Mesenteric fat pad (tissue), 1 donor: ENCODE data around the gene PEAK3. TPM values are rescaled to one million over a fixed set of nuclear protein-coding genes. Genes with fewer than 3 reads are reported as not detected.

ENCODE experiments used
- DNase-seq: peaks from one replicate; pipeline ENCODE4 v3.0.0-alpha.2; 2020; ENCODE audit warnings: low spot score
- total RNA-seq: library from RNA; stranded (reverse); fragmentation: NEBNext Ultra II Directional; extraction: Animal tissue kit (Norgen Biotek cat#: 25700); gene quantifications from one replicate; pipeline ENCODE4 v1.2.1, GENCODE V29; 2021
- donor health status: DM: yes; HTN: yes; CAD: no.

Gene PEAK3
- total RNA-seq, 1 donor from 2014 or later: 2.6 TPM

DNA sequence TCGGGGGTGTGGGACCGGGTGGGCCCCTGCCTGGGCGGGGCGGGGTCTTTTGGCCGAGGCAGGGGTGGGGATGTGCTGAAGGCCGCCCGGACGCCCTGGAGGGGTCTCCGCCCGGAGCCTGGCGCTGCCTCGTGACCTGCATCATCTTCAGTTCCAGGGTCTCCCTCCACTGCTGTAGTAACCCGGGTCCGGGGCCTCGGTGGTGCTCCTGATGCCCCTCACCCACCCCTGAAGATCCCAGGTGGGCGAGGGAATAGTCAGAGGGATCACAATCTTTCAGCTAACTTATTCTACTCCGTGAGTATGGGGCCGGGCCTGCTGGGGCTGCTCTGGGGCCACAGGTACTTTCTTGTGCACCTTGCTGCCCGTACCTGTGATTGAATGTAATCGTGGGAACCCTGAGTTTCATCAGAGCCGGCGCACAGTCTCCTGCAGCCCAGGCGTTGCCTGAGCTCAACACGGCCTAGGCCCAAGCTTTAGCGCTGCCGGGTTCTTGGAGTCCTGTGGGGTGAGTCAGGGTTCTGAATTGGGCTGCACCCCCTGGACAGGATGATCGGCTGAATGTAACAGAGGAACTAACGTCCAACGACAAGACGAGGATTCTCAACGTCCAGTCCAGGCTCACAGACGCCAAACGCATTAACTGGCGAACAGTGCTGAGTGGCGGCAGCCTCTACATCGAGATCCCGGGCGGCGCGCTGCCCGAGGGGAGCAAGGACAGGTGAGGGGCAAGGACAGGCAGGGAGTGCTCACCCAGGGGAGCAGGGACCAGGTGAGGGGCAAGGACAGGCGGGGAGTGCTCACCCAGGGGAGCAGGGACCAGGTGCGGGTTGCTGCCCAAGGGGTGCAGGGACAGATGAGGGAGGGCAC lies 10.5 kb downstream of the PEAK3 start:
- DNase-seq: no peak

DNA sequence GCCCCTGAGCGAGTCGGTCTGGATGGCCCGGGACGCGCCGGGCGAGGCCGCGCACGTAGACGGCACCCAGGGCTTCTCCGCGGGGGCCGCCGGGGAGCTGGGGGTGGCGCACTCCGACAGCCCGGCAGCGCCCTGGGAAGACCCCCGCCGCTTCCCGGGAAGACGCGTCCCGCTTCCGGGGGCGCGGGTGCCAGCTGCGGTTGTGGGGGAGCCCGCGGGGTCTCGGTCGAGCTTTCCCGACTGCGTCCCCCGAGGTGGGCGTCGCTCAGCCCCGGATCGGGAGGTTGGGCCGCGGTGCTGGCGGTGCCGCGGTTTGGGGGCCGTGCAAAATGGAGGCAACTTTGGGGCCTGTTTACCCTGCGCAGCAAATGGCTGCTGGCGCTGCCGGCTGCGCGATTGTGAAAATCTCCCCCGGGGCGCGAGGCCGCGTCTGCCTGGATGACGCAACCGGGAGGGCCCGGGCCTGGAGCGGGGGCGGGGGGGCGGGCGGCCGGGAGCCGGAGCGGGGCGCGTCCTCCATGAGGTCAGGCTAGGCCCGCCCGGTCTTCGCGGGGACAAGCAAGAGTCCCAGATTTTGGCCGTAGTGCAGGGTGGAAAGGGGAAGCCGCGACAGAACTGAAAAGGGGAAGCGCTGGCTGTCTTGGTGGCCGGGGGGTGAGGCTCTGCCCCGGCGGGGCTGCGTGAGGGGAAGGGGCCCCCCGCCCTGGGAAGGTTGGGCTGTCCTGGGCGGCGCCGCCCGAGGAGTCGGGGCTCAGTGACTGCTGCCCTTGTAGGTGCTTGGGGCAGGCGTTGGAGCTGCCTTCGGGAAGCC lies 11.3 kb downstream of the PEAK3 start:
- DNase-seq: peak; percentile 96

DNA sequence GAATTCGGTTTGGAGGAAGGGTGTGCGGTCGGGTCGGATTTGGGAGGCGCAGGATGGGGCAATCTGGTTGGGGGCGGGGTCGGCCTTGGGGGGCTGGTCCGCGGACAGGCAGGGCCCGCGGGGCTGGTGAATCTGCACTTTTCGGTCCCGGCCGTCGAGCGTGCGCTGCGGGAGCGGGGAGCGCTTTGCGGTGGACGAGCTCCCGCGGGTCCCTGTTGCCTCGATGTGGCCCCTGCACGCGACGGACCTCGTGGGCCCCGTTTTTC lies 11.9 kb downstream of the PEAK3 start:
- DNase-seq: no peak

DNA sequence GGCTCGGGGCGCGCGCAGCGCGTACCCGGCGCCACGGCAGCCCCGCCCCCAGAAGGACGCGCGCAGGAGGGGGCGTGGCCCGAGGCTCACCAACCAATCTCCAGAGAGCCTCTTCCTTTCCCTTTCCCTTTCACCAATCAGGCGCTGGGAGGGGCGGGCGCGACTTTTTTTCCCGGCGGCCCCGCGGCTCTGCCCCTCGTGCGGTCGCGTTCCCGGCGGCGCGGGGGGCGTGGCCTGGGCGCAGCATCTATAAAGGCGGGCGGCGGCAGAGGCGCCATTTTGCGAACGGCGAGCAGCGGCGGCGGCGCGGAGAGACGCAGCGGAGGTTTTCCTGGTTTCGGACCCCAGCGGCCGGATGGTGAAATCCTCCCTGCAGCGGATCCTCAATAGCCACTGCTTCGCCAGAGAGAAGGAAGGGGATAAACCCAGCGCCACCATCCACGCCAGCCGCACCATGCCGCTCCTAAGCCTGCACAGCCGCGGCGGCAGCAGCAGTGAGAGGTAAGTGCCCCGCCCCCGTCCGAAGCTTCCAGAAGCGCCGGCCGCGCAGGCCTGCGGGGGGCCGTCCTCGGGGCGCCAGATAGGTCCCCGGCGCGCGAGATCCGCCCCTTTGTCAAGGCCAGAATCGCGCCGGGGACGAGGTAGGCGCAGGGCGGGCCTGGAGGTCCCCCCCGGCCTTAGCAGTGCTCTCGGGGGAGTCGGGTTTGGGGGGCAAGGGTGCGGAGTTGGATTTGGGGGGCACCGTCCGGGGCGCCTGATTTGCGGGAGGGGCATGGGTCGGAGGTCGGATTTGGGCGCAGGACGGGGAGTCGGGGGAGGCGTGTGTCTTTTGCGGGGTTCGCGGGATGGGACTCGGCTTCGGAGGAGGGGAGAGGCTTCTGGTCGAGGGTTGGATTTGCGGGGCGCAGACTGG lies 12.5 kb downstream of the PEAK3 start:
- DNase-seq: peak; percentile 100

DNA sequence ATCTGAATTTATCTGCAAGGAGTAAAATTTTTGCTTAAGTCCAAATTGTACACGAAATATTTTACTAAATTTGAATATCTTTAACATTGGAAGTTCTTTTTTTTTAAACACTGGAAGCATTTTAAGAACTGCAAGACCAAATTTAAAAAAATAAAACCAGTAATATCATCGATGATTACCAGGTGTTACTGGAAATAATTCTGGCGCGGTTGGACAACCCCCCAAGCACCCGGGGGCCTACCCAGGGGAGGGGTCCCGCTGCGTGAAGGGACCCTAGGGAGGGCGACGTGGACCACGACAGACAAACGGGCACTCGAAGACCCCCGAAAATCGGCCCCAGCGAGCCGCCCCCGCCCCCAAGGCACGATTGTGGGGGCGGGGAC lies 13.1 kb downstream of the PEAK3 start:
- no peak for DNase-seq

DNA sequence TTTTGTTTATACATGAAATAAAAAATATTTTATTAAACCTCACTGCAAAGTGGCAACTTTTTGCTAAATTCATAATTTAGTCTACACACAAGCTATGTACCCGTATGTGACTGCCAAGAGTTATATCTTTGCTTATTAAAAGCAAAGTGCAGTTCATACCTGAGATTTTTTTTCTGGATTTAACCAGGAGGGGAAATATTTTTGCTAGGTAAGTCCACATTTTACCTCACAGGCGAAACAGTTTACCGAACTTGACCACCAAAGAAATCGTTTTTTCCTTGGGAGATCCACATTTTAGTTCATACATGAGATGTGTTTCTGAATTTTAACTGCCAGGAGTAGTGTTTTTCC lies 13.5 kb downstream of the PEAK3 start:
- DNase-seq: no peak

DNA sequence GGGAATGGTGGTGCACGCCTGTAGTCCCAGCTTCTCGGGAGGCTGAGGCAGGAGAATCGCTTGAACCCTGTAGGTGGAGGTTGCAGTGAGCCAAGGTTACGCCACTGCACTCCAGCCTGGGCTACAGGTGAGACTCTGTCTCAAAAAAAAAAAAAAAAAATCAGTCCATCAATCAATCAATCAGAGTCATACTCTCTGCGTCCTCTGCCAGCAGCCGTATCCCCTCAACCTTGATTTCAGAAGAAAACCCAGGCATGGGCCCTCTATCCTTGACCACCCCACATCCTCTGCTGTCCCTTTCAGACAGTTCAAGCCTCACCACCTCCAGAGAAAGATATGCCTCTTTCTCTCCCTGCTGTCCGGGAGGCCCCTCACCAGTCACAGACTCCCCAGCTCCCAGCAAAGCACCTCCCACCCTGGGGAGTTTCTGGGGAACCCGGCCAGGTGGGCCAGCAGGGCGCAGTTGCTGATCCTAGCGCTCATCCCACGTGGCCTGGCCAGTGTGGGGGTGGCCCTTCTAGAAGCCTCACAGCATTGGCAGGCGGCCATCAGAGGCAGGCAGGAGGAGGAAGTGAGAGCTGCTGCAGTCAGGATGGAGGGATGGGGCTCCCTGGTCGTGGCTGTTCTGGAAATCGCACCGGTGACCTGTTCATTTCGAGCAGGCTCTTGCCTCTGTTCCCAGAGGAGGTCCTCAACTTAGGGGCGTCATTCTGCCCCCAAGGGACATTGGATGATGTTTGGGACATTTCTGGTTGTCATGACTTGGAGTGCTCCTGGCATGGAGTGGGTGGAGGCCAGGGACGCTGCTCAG lies 15.6 kb downstream of the PEAK3 start:
- DNase-seq: no peak

DNA sequence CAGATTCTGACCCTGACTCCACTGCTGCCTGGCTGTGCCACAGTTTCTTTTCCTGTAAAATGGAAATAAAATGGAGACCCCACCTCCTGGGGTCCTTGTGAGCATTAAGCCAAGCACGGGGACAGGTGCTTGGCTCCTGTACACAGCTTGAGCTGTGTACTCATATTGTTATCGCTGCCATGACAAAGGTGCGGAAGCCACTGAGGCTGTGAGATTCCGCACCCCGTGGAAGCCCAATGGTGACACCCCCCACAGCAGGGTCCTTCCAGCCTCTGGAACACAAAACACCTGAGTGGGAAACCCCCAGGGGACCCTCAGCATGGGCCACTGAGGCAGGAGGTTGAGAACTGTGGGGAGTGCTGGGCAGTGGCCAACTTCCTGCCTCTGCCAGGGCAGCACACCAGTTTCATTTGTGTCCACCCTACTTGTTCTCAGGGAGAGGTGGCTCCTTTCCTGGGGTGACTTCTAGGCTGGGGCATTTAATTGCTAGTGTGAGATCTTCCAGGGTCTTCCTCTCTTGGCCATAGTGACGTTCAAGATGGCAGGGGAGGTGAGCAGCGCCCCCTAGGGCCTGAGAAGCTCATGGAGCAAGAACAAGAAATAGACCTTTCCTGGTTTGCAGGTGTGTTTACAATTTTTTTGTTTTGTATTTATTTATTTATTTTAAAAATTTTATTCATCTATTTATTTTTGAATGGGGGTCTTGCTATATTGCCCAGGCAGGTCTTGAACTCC lies 20.4 kb downstream of the PEAK3 start:
- no peak for DNase-seq

DNA sequence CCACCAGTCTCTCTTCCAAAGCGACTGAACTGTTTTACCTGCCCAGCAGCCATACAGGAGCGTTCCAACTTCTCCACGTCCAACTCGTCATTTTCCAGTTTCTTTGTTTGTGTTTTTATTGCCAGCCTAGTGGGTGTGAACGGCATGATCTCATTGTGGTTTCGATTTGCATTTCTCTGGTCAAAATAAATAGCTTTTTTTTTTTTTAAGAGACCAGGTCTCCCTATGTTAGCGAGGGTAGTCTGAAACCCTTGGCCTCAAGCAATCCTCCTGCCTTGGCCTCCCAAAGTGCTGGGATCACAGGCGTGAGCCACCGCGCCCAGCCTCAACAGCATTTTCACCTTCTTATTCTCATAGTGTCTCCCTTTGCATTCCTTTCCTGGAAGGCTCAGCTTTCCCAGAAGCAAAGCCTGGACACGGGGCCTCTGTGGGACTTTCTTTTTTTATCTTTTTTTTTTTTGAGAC lies 21.6 kb downstream of the PEAK3 start:
- DNase-seq: no peak

DNA sequence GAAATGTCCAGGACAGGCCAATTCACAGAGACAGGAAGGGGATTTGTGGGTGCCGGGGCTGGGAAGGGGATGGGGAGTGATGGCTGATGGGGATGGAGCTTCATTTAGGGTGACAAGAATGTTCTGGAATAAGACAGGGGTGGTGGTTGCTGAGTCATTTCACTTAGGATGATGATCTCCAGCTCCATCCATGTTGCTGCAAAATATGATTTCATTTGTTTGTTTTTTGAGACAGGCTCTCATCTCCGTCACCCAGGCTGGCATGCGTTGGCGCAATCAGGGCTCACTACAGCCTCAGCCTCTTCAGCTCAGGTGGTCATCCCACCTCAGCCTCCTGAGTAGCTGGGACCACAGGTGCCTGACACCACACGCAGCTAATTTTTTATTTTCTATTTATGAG lies 22.6 kb downstream of the PEAK3 start:
- no peak for DNase-seq

DNA sequence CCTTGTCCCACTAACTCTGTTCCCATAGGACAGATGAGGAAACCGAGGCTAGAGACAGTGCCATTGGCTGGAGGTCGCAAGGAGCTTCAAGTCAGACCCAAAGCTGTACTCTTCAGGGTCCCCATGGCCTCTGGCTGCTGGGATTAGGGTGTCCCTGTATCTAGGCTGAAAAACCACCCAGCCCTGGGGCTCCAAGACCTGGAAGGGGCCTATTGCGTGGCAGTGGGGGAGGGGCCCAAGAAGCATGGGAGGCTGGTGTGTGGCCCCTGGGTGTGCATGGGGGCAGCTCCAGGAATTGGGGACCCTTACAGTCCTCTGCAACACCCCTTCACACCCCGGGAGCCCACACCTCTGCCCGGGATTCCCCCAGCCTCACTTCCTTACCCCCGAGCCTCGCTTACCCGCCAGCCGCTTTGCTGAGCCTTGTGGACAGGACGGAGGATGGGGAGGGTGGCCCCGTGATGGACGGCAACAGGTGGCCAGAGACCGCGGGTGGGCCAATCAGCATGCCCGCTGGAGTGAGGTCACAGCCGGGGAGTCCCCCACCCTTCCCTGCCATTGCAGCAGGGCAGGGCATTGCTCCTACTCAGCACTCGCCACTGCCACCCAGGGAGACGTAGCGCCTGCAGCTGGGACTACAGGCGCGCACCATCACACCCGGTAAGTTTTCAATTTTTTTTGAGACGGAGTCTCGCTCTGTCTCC lies 25.8 kb downstream of the PEAK3 start, which contains the start of gene JSRP1:
Gene JSRP1 (minus strand): TSS at position 436 of the 704 bp plus-strand sequence. CDS start 1,103 bp downstream, outside the sequence.
- DNase-seq: no peak

DNA sequence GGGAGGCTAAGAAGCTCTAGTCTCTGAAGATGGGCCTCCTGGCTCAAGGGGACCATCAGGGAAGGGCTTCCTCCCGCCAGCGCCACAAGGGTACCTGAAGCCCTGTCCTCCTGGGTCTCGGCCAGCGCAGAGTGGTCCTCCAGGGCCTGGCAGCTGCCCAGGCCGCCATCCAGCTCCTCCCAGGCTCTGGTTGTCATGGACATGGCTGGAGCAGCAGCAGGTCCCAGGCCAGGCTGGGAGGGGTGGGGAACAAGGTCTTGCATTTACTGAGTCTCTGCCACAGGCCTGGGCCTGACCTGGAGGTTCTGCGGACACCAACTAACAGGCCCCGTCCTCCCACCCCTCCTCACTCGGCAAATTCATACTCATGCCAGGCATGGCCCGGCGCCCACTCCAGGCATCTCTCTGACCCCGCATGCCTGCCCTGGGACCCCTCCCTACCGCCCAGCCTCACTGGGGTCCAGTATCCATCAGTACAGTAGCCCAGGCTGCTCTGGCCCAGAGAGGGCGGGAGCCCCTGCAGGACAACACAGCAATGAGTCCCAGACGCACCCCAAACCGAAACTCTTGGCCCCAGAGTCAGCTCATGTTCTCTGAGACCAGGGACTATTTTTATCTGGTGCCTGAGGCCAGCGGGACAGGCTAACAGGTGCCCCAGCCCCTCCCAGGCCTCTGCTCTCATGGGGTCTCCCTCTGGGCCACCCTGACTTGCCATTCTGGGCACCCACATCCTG lies 26.7 kb downstream of the PEAK3 start:
- no peak for DNase-seq

DNA sequence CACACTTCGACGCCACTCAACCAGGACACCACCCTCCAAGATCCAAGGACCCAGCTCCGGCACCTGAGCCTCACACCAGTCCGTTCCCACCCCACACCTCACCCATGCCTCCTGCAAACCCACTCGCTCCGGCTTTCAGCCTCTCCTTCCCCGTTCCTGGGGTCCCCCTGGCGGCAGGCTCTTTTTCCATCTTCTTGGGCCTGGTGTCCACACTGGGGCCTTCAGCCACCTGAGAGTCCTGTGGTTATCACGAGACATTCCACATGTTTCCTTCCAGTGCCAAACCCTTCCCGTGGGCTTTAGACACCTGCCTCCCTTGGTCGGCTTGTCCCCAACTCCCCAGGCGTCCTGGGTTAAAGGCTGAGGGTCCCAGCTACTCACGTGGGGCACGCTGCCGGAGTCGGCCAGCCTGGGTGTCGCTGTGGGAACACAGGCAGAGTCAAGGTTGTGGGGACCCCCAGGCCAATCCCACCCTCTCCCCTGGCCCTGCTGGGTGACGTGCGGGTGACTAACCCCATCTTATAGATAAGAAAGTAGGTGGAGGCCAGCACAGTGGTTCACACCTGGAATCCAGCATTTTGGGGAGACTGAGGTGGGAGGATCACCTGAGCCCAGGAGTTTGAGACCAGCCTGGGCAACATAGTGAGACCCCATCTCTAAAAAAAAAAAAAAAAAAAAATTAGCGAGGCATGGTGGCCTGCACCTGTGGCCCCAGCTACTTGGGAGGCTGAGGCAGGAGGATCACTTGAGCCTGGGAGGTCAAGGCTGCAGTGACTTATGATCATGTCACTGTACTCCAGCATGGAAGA lies 27.7 kb downstream of the PEAK3 start:
- DNase-seq: no peak

DNA sequence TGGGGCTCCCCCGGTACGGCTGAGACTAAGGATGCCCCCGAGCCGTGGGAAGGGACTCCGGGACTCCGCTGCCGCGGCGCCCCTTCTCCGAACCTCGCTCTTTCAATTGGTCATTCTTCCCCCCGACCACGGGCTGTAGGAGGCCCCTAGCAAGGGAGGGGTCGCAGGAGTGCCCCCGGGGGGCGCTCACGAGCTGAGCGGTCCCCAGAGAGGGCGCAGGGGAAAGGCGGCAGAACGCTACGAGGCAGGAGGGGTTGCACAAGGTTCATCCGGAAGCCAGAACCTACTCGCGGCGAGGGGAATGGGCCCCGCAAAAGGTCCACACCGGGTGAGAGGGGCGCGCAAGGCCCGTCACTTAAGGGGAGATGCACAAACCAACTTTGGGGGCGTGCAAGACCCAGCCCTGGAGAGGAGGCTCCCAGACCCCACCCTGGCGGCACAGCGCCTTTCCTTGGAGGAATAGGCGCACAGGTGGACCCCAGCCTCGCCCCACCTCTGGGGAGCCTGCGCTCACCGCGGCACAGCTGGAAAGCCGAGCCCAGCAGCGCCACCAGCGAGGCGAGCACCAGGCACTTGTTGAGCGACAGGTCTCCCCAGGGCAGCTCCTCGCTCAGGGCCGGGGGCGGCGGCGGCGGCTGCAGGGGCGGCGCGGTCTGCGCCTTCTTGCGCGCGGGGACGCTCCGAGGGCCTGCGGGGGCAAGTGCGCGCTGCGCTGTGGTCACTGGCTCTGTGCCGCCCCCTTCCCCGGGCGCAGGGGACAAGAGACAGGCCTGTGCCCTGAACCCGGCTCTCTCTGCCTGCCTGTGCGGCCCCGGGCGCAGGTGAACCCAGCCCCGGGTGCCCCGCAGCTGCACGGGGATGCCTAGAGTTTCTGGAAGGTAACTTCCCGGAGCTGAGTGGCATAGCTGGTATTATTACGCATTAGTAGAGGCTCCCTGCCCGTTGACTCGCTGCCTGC lies 28.6 kb downstream of the PEAK3 start:
- DNase-seq: no peak

DNA sequence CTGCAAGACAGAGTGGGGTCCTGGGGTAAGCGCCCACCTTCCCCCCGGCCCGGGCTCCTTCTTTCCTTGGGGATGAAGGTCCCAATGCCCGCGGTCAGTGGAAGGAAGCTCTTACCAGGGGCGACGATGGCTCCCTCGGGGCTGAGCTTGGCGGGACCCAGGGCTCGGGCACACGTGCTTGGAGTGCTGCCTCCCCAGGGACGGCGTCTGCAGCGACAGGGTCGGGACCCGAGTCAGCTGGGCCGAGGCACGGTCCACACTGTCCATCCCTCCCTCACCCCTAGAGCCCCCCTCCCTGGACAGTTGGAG lies 29.2 kb downstream of the PEAK3 start:
- DNase-seq: no peak

DNA sequence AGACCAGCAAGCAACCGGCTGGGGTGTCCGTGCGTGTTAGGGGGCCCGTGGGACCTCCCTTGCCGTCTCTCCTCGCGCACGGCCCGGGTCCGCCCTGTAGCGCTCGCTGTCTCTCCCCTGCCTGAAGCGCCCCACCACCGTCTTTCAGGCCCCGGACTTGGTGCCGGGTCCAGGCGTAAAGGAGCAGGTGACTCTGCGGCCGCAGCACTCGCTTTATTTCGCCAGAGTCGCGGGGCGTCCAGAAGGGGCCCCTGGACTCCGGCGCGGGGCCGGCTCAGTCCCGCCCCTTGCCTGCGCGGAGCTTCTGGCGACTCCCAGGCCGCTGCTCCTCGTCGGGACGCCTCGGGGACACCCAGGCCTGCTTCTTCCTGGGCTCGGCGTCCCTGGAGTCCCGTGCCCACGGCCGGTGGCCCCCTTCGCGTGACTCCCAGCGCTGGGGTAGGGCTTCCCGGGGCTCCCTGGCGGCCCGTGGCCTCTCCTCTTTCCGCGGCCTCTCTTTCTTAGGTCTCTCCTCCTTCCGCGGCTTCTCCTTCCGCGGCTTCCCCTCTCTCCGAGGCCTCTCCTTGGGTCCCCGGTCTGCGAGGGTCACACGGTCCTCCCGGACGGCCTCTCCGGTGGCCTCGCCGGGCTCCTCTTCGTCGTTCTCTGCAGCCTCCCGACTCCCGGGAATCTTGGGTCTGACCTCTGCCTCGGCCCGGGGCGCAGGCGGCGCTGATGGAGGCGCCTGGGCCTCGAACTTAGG lies 29.7 kb downstream of the PEAK3 start:
- no peak for DNase-seq
